ENCODE results near the gene SVIL.
"Not testable (repeated sequence)": the region's sequence is repeated elsewhere in the genome, so short reads cannot be mapped to it uniquely, and the experiment has no call there.

SVIL gene

DNA sequence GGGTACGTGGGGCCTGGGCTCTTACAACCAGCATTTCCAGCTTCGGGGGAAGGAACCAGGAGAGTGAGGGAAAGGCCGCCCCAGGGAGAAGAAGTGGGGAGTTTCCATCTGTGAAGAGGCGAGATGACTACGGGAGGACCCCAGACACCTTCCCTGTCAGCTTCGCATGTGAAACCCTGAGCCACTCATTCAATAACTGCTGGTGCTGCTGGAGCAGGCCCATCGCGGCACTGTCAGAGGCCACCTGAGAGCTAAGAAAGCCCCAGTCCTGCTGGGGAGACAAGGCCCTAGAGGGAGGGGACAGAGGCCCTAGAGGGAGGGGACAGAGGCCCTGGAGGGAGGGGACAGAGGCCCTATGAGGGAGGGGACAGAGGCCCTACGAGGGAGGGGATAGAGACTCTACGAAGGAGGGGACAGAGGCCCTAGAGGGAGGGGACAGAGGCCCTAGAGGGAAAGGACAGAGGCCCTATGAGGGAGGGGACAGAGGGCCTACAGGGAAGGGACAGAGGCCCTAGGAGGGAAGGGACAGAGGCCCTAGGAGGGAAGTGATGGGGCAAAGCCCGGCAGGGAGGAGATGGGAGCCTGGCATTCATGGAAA, 128.3 kb downstream of the SVIL start:
- not testable (repeated sequence) for H3K4me3 ChIP-seq (ENCODE audit: low read length); H3K9ac ChIP-seq (ENCODE audit: low read length); H3K27me3 ChIP-seq (ENCODE audit: control insufficient read depth, insufficient read depth, low read length); H3K4me1 ChIP-seq (ENCODE audit: control insufficient read depth, insufficient read depth, low read length)
- Histone ChIP-seq H3K27ac (ENCODE audit: low read depth, low read length) (peak overlapping the region; percentile 14), H3K36me3 (ENCODE audit: control insufficient read depth, insufficient read depth, low read length) (peaks cover 13% of the 10 kb centered on the region)

DNA sequence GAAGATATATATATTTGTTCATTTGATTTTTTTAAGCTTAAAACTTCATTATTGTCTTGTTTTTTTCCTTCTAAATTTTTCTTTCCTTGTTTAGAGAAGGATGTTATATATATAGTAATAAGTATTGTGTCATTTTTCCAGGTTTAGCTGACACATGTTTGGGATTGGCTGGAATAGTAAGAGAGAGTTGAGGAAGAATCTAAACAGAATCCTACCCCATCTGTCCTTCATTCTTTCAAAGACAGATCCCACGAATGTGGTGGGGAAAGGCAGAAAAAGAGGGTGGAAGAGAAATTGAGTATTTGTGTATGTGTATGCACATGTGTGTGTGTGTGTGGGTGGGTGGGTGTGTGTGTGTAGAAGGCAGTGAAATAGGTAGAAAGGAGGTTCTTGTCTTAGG, 132.4 kb downstream of the SVIL start:
- Histone ChIP-seq H3K4me1 (ENCODE audit: control insufficient read depth, insufficient read depth, low read length) (no peaks in the 10 kb centered on the region), H3K4me3 (ENCODE audit: low read length) (no peak overlapping the region), H3K36me3 (ENCODE audit: control insufficient read depth, insufficient read depth, low read length) (peaks cover 15% of the 10 kb centered on the region), H3K27ac (ENCODE audit: low read depth, low read length) (no peak overlapping the region), H3K27me3 (ENCODE audit: control insufficient read depth, insufficient read depth, low read length) (no peaks in the 10 kb centered on the region), H3K9ac (ENCODE audit: low read length) (no peak overlapping the region)

GRCh38 chr10:29501692-29502091, 133.1 kb downstream of the SVIL start:
- no peaks in the 10 kb centered on the region for H3K27me3 ChIP-seq (ENCODE audit: control insufficient read depth, insufficient read depth, low read length)
- no peaks in the 10 kb centered on the region for H3K4me1 ChIP-seq (ENCODE audit: control insufficient read depth, insufficient read depth, low read length)
- no peak overlapping the region for H3K4me3 ChIP-seq (ENCODE audit: low read length)
- no peak overlapping the region for H3K9ac ChIP-seq (ENCODE audit: low read length)
- H3K36me3 ChIP-seq (ENCODE audit: control insufficient read depth, insufficient read depth, low read length) = peaks cover 13% of the 10 kb centered on the region
- no peak overlapping the region for H3K27ac ChIP-seq (ENCODE audit: low read depth, low read length)

GRCh38 chr10:29499993-29500537, 134.7 kb downstream of the SVIL start:
- no peaks in the 10 kb centered on the region for H3K4me1 ChIP-seq (ENCODE audit: control insufficient read depth, insufficient read depth, low read length)

GRCh38 chr10:29496341-29497162, 138.2 kb downstream of the SVIL start:
- Histone ChIP-seq H3K9ac (ENCODE audit: low read length) (no peak overlapping the region), H3K27ac (ENCODE audit: low read depth, low read length) (peak overlapping the region; percentile 30), H3K4me3 (ENCODE audit: low read length) (no peak overlapping the region), H3K36me3 (ENCODE audit: control insufficient read depth, insufficient read depth, low read length) (peaks cover 18% of the 10 kb centered on the region), H3K27me3 (ENCODE audit: control insufficient read depth, insufficient read depth, low read length) (no peaks in the 10 kb centered on the region), H3K4me1 (ENCODE audit: control insufficient read depth, insufficient read depth, low read length) (no peaks in the 10 kb centered on the region)

More at GRCh38 chr10:29499993-29500537, 134.7 kb downstream of the SVIL start:
- Histone ChIP-seq H3K9ac (ENCODE audit: low read length) (no peak overlapping the region), H3K4me3 (ENCODE audit: low read length) (no peak overlapping the region), H3K36me3 (ENCODE audit: control insufficient read depth, insufficient read depth, low read length) (peaks cover 16% of the 10 kb centered on the region), H3K27me3 (ENCODE audit: control insufficient read depth, insufficient read depth, low read length) (no peaks in the 10 kb centered on the region), H3K27ac (ENCODE audit: low read depth, low read length) (no peak overlapping the region)

DNA sequence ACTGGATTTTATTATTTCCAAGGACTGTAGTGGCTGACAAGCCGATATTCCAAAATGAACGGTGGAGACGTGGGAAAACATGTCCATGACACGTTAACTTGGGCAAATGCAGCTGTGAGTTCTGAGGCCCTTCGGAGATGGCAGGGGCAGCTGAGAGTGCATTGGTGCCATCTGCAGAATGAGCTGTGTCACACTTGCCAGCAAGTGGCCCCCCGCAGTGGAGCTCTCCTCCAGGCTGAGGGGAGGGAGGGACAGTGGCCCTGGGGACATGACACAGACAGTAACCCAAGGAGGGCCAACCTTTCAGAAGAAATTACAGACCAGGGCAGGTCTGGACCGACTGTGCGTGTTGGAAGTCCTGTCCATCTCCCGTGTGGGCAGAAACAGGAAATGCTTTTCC, 139.4 kb downstream of the SVIL start:
- Histone ChIP-seq H3K27ac (ENCODE audit: low read depth, low read length) (peak overlapping the region; percentile 30), H3K4me3 (ENCODE audit: low read length) (no peak overlapping the region), H3K9ac (ENCODE audit: low read length) (no peak overlapping the region), H3K4me1 (ENCODE audit: control insufficient read depth, insufficient read depth, low read length) (no peaks in the 10 kb centered on the region), H3K36me3 (ENCODE audit: control insufficient read depth, insufficient read depth, low read length) (peaks cover 23% of the 10 kb centered on the region), H3K27me3 (ENCODE audit: control insufficient read depth, insufficient read depth, low read length) (no peaks in the 10 kb centered on the region)

- H3K4me3 ChIP-seq (ENCODE audit: low read length) = no peak overlapping the region
- peaks cover 4% of the 10 kb centered on the region for H3K4me1 ChIP-seq (ENCODE audit: control insufficient read depth, insufficient read depth, low read length)
- peaks cover 20% of the 10 kb centered on the region for H3K36me3 ChIP-seq (ENCODE audit: control insufficient read depth, insufficient read depth, low read length)
- H3K27me3 ChIP-seq (ENCODE audit: control insufficient read depth, insufficient read depth, low read length) = no peaks in the 10 kb centered on the region
- H3K9ac ChIP-seq (ENCODE audit: low read length) = no peak overlapping the region
- H3K27ac ChIP-seq (ENCODE audit: low read depth, low read length) = no peak overlapping the region
Observed at GRCh38 chr10:29493697-29494096, 141.1 kb downstream of the SVIL start.

DNA sequence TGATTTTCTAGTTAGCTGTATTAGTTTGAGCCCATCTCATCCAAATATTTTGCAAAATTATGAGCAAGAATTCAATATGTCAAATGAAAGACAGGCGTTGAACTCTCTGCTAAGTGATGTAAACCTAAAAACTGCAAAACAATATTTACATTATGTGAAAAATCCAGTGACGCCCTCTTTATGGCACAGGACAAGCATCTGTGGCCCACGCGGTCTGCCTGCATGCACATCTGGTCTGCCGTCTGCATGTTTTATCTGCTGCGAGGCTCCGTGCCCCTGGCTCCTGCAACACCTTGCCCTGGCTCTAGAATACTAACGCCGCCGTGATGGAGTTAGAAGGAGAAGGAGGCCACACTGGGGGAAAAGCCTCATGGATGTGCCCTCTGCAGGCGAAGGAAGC, 142.0 kb downstream of the SVIL start:
- peaks cover 8% of the 10 kb centered on the region for H3K4me1 ChIP-seq (ENCODE audit: control insufficient read depth, insufficient read depth, low read length)
- no peak overlapping the region for H3K9ac ChIP-seq (ENCODE audit: low read length)
- no peaks in the 10 kb centered on the region for H3K27me3 ChIP-seq (ENCODE audit: control insufficient read depth, insufficient read depth, low read length)
- no peak overlapping the region for H3K4me3 ChIP-seq (ENCODE audit: low read length)
- H3K27ac ChIP-seq (ENCODE audit: low read depth, low read length) = no peak overlapping the region
- peaks cover 25% of the 10 kb centered on the region for H3K36me3 ChIP-seq (ENCODE audit: control insufficient read depth, insufficient read depth, low read length)

- Histone ChIP-seq H3K4me3 (ENCODE audit: low read length) (no peak overlapping the region), H3K27ac (ENCODE audit: low read depth, low read length) (peak overlapping the region; percentile 24), H3K4me1 (ENCODE audit: control insufficient read depth, insufficient read depth, low read length) (peaks cover 8% of the 10 kb centered on the region), H3K9ac (ENCODE audit: low read length) (no peak overlapping the region), H3K27me3 (ENCODE audit: control insufficient read depth, insufficient read depth, low read length) (no peaks in the 10 kb centered on the region), H3K36me3 (ENCODE audit: control insufficient read depth, insufficient read depth, low read length) (peaks cover 31% of the 10 kb centered on the region)
Observed at GRCh38 chr10:29491918-29492317, 142.9 kb downstream of the SVIL start.

DNA sequence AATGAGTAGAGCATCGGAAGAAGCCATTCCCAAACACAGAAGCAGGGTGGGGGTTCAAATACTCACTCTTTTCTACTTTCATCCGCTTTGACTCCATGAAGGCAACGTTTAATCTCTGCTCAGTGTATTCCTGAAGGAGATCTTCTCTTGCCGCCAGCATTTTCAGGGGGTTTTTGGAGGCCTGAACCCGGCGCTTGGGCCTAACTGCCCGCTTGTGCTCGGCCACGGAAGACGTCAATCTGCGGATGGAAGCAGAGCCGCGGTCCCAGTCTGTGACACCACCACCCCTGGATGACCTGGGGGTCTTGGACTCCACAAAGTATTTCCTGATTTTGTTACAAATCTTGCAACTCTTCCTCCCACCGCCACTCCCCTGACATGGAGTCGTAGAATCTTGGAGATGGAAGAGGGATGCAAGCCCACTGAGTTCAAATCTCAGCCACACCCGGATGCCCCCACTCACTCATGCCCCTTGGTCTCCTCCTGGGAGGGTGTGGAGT, 143.9 kb downstream of the SVIL start:
- H3K36me3 ChIP-seq (ENCODE audit: control insufficient read depth, insufficient read depth, low read length) = peaks cover 33% of the 10 kb centered on the region
- not testable (repeated sequence) for H3K9ac ChIP-seq (ENCODE audit: low read length); H3K27me3 ChIP-seq (ENCODE audit: control insufficient read depth, insufficient read depth, low read length); H3K4me1 ChIP-seq (ENCODE audit: control insufficient read depth, insufficient read depth, low read length); H3K27ac ChIP-seq (ENCODE audit: low read depth, low read length); H3K4me3 ChIP-seq (ENCODE audit: low read length)

DNA sequence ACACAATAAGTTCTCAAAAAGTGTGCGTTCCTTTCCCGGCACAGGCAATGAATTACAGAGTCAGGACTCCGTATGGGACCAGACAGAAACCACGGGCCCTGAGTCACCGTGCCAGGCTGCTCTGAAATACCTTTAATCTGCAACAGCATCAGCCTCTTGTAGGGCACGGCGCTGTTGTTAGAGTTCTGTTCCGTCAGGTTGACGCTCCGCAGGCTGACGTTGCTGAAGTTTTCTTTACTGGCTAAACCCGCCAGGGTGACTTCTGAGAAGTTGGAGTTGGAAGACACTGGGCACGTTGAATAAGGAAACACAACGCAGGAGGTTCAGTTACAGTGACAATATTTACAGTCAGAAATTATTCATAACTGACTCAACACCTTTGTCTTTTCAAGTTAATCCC, 146.3 kb downstream of the SVIL start:
- peaks cover 22% of the 10 kb centered on the region for H3K4me1 ChIP-seq (ENCODE audit: control insufficient read depth, insufficient read depth, low read length)
- not testable (repeated sequence) for H3K4me3 ChIP-seq (ENCODE audit: low read length); H3K27me3 ChIP-seq (ENCODE audit: control insufficient read depth, insufficient read depth, low read length); H3K9ac ChIP-seq (ENCODE audit: low read length)
- peak overlapping the region; percentile 83 for H3K27ac ChIP-seq (ENCODE audit: low read depth, low read length)
- H3K36me3 ChIP-seq (ENCODE audit: control insufficient read depth, insufficient read depth, low read length) = peaks cover 27% of the 10 kb centered on the region

GRCh38 chr10:29487884-29488266, 146.9 kb downstream of the SVIL start:
- Histone ChIP-seq H3K27ac (ENCODE audit: low read depth, low read length) (peak overlapping the region; percentile 83), H3K4me1 (ENCODE audit: control insufficient read depth, insufficient read depth, low read length) (peaks cover 25% of the 10 kb centered on the region), H3K36me3 (ENCODE audit: control insufficient read depth, insufficient read depth, low read length) (peaks cover 27% of the 10 kb centered on the region)
- not testable (repeated sequence) for H3K27me3 ChIP-seq (ENCODE audit: control insufficient read depth, insufficient read depth, low read length); H3K4me3 ChIP-seq (ENCODE audit: low read length); H3K9ac ChIP-seq (ENCODE audit: low read length)

Data from rectal smooth muscle tissue (tissue), 1 donor.